H9 (cell line): ENCODE measurements around the gene SH3BP5. TPM values are rescaled to one million over a fixed set of nuclear protein-coding genes. Genes with fewer than 3 reads are reported as not detected.

ENCODE experiments used
- DNase-seq: peaks from one replicate; pipeline ENCODE4 v3.0.0-alpha.2; 2017
- H2AFZ ChIP-seq: one replicate; pipeline ENCODE4 v1.6.1; 2013; ENCODE audit warnings: mild to moderate bottlenecking, low read length, control low read depth, moderate library complexity
- H2AK5ac ChIP-seq: 2 replicates; pipeline ENCODE4 v1.6.1; 2013; ENCODE audit warnings: low read length, control low read depth, mixed read lengths; ENCODE audit not compliant: insufficient read length
- H2BK120ac ChIP-seq: one replicate; pipeline ENCODE4 v1.6.1; 2013; ENCODE audit warnings: low read depth, mild to moderate bottlenecking, low read length, control low read depth, inconsistent platforms; ENCODE audit not compliant: poor library complexity, severe bottlenecking
- H2BK12ac ChIP-seq: 2 replicates; pipeline ENCODE4 v1.6.1; 2013; ENCODE audit warnings: low read length, control low read depth, mixed read lengths, low read depth; ENCODE audit not compliant: insufficient read length
- H2BK15ac ChIP-seq: 2 replicates; pipeline ENCODE4 v1.6.1; 2013; ENCODE audit warnings: low read depth, low read length, control low read depth
- H2BK20ac ChIP-seq: one replicate; pipeline ENCODE4 v1.6.1; 2013; ENCODE audit warnings: low read depth, mild to moderate bottlenecking, low read length, control low read depth, inconsistent platforms; ENCODE audit not compliant: poor library complexity, severe bottlenecking
- H2BK5ac ChIP-seq: 2 replicates; pipeline ENCODE4 v1.6.1; 2013; ENCODE audit warnings: low read length, control low read depth, mixed read lengths; ENCODE audit not compliant: insufficient read length
- H3K14ac ChIP-seq: 2 replicates; pipeline ENCODE4 v1.6.1; 2013; ENCODE audit warnings: low read length, control low read depth; ENCODE audit not compliant: insufficient read depth
- H3K18ac ChIP-seq: 2 replicates; pipeline ENCODE4 v1.6.1; 2013; ENCODE audit warnings: low read depth, mild to moderate bottlenecking, mixed read lengths, low read length, control low read depth; ENCODE audit not compliant: insufficient read length
- H3K23ac ChIP-seq: 2 replicates; pipeline ENCODE4 v1.6.1; 2013; ENCODE audit warnings: low read length, control low read depth, mixed read lengths, low read depth; ENCODE audit not compliant: insufficient read length
- H3K23me2 ChIP-seq: 2 replicates; pipeline ENCODE4 v1.6.1; 2013; ENCODE audit warnings: low read depth, mild to moderate bottlenecking, mixed read lengths, low read length, control low read depth; ENCODE audit not compliant: insufficient read length, poor library complexity, severe bottlenecking
- H3K27ac ChIP-seq: 2 replicates; pipeline ENCODE4 v1.5.1; 2013; ENCODE audit warnings: low read length, control low read depth, mixed read lengths, low read depth; ENCODE audit not compliant: insufficient read length
- H3K27me3 ChIP-seq: 2 replicates; pipeline ENCODE4 v1.6.1; 2013; ENCODE audit warnings: low read length, control low read depth, inconsistent platforms; ENCODE audit not compliant: insufficient read depth
- H3K4ac ChIP-seq: 2 replicates; pipeline ENCODE4 v1.6.1; 2013; ENCODE audit warnings: low read depth, mild to moderate bottlenecking, control low read depth, inconsistent platforms, low read length, moderate library complexity
- H3K4me1 ChIP-seq: 2 replicates; pipeline ENCODE4 v1.6.1; 2013; ENCODE audit warnings: low read length, control low read depth, inconsistent platforms; ENCODE audit not compliant: insufficient read depth
- H3K4me2 ChIP-seq: 2 replicates; pipeline ENCODE4 v1.6.1; 2013; ENCODE audit warnings: low read length, control low read depth, mixed read lengths; ENCODE audit not compliant: insufficient read length, insufficient read depth
- H3K56ac ChIP-seq: 2 replicates; pipeline ENCODE4 v1.6.1; 2013; ENCODE audit warnings: low read depth, mild to moderate bottlenecking, mixed read lengths, low read length, control low read depth; ENCODE audit not compliant: insufficient read length
- H3K79me1 ChIP-seq: 2 replicates; pipeline ENCODE4 v1.6.1; 2013; ENCODE audit warnings: low read depth, mild to moderate bottlenecking, moderate library complexity, low read length, control low read depth, inconsistent platforms; ENCODE audit not compliant: insufficient read depth, poor library complexity, severe bottlenecking
- H3K79me2 ChIP-seq: 2 replicates; pipeline ENCODE4 v1.6.1; 2013; ENCODE audit warnings: low read length, control low read depth, inconsistent platforms; ENCODE audit not compliant: insufficient read depth
- H3K9ac ChIP-seq: 2 replicates; pipeline ENCODE4 v1.6.1; 2013; ENCODE audit warnings: low read length, control low read depth, mixed read lengths; ENCODE audit not compliant: insufficient read length; ENCODE audit errors: extremely low read depth
- H3K9me3 ChIP-seq: one replicate; pipeline ENCODE4 v1.6.1; 2013; ENCODE audit warnings: low read depth, low read length, inconsistent platforms; ENCODE audit not compliant: control insufficient read depth
- H3T11ph ChIP-seq: one replicate; pipeline ENCODE4 v1.6.1; 2013; ENCODE audit warnings: mild to moderate bottlenecking, low read length, control low read depth, inconsistent platforms
- H4K20me1 ChIP-seq: one replicate; pipeline ENCODE4 v1.6.1; 2013; ENCODE audit not compliant: control insufficient read depth, insufficient read length, insufficient read depth
- H4K5ac ChIP-seq: 2 replicates; pipeline ENCODE4 v1.6.1; 2013; ENCODE audit warnings: low read depth, mild to moderate bottlenecking, mixed read lengths, low read length, control low read depth; ENCODE audit not compliant: insufficient read length
- H4K8ac ChIP-seq: replicated peaks from 2 replicates; pipeline ENCODE4 v1.6.1; 2013; ENCODE audit warnings: low read length, control low read depth, mixed read lengths, low read depth; ENCODE audit not compliant: insufficient read length
- H4K91ac ChIP-seq: 2 replicates; pipeline ENCODE4 v1.6.1; 2013; ENCODE audit warnings: low read depth, mild to moderate bottlenecking, moderate library complexity, mixed read lengths, low read length, control low read depth; ENCODE audit not compliant: insufficient read length
- H3K27ac Mint-ChIP-seq, 3 experiments: 2 replicates in 2 of 3; 3 replicates in 1 of 3; pipeline ENCODE4 v1.8.0; 2020 to 2021; ENCODE audit warnings: mixed read lengths in 3 of 3, mild to moderate bottlenecking in 1 of 3, moderate library complexity in 1 of 3
- H3K27me3 Mint-ChIP-seq: 2 replicates; pipeline ENCODE4 v1.8.0; 2021; ENCODE audit warnings: low read depth, mild to moderate bottlenecking, moderate library complexity, mixed read lengths
- H3K36me3 Mint-ChIP-seq, 3 experiments: 2 replicates in 2 of 3; 3 replicates in 1 of 3; pipeline ENCODE4 v1.8.0; 2020 to 2021; ENCODE audit warnings: low read depth in 3 of 3, mixed read lengths in 3 of 3; ENCODE audit not compliant: insufficient read depth in 1 of 3
- H3K4me1 Mint-ChIP-seq, 2 experiments: 2 replicates each; pipeline ENCODE4 v1.8.0; 2020; ENCODE audit warnings: mixed read lengths in 2 of 2
- H3K4me3 Mint-ChIP-seq, 2 experiments: 2 replicates in 1 of 2; 3 replicates in 1 of 2; pipeline ENCODE4 v1.8.0; 2020 to 2021; ENCODE audit warnings: mild to moderate bottlenecking in 2 of 2, mixed read lengths in 2 of 2, moderate library complexity in 1 of 2
- H3K9me3 Mint-ChIP-seq, 2 experiments: 2 replicates in 1 of 2; 3 replicates in 1 of 2; pipeline ENCODE4 v1.8.0; 2020; ENCODE audit warnings: mild to moderate bottlenecking in 2 of 2, mixed read lengths in 2 of 2, moderate library complexity in 1 of 2
- WGBS: extraction: QIAGEN DNeasy Blood & Tissue Kit; methylation state at CpG from one replicate; pipeline ENCODE4 v1.1.7; 2013; ENCODE audit warnings: missing lambda C conversion rate, low lambda C conversion rate, mixed read lengths; ENCODE audit not compliant: insufficient read length; ENCODE audit errors: extremely low coverage; 5-methylcytosine and 5-hydroxymethylcytosine counted together
- total RNA-seq: library from RNA; stranded (reverse); gene quantifications from 2 replicates; pipeline ENCODE4 v1.2.1, GENCODE V29; 2021
- TF ChIP-seq, protein P1 (sequence below): fragments of 200-600 bp; sonication (generic); conservative IDR thresholded peaks from 3 replicates; pipeline ENCODE4 v1.8.0; 2021; ENCODE audit warnings: antibody characterized with exemption, mild to moderate bottlenecking

Gene SH3BP5
- total RNA-seq, 1 experiment from 2014 or later, result 6.8 TPM

DNA sequence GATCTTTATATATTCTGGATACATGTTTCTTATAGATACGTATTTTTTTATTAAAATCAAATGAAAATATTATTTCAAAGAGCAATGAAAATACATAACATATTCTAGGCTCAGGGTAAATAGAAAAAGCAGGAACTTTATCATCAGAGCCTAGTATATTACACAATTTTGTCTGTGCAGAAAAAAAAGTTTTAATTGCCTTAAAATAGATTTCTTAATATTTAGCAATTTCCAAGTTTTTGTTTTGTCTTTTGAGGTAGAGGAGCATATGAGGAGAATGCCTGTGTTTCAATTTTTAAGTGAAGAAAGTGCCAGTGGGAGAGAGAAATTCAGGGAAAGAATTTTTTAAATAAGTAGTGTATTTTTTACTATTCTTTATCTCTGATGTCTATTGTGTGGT, 115.9 kb downstream of the SH3BP5 start:
- Histone ChIP-seq H2BK15ac (no peak overlapping the region), H2AK5ac (no peak overlapping the region), H4K91ac (no peak overlapping the region), H3K56ac (no peak overlapping the region), H3K4ac (no peak overlapping the region), H3K9ac (no peak overlapping the region), H3K79me2 (no peaks in the 10 kb centered on the region), H4K8ac (no peak overlapping the region), H2BK120ac (no peak overlapping the region), H2AFZ (no peak overlapping the region), H3K79me1 (no peaks in the 10 kb centered on the region), H3K4me2 (no peak overlapping the region), H2BK12ac (no peak overlapping the region), H3K4me1 (no peaks in the 10 kb centered on the region), H2BK5ac (no peak overlapping the region), H3K27ac (no peak overlapping the region), H4K20me1 (no peaks in the 10 kb centered on the region), H3K27me3 (no peaks in the 10 kb centered on the region), H3T11ph (no peak overlapping the region), H3K9me3 (no peaks in the 10 kb centered on the region), H3K23me2 (no peaks in the 10 kb centered on the region), H2BK20ac (no peak overlapping the region), H3K23ac (no peak overlapping the region), H3K14ac (no peak overlapping the region), H4K5ac (no peak overlapping the region), H3K18ac (no peak overlapping the region)
- WGBS, result no CpG with 5 or more reads among the region's 1 CpG
- Mint-ChIP-seq H3K4me1 (no peaks in the 10 kb centered on the region), H3K27ac (no peak overlapping the region), H3K27me3 (no peaks in the 10 kb centered on the region), H3K36me3 (peaks cover 6 to 68% (median 47%) of the 10 kb centered on the region in 3 experiments; a peak in 6 of 7 replicates), H3K9me3 (no peaks in the 10 kb centered on the region), H3K4me3 (no peak overlapping the region)
- TF ChIP-seq, protein P1, sequence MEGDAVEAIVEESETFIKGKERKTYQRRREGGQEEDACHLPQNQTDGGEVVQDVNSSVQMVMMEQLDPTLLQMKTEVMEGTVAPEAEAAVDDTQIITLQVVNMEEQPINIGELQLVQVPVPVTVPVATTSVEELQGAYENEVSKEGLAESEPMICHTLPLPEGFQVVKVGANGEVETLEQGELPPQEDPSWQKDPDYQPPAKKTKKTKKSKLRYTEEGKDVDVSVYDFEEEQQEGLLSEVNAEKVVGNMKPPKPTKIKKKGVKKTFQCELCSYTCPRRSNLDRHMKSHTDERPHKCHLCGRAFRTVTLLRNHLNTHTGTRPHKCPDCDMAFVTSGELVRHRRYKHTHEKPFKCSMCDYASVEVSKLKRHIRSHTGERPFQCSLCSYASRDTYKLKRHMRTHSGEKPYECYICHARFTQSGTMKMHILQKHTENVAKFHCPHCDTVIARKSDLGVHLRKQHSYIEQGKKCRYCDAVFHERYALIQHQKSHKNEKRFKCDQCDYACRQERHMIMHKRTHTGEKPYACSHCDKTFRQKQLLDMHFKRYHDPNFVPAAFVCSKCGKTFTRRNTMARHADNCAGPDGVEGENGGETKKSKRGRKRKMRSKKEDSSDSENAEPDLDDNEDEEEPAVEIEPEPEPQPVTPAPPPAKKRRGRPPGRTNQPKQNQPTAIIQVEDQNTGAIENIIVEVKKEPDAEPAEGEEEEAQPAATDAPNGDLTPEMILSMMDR, result no peak
- no peak for DNase-seq
